Stimulated activated CD4-positive, alpha-beta T cell treated with anti-CD3 and anti-CD28 coated beads, Interleukin-4, amount 100 ng/mL, for 48 hours (primary cell): ENCODE data around the gene RXRA.

ENCODE experiments used
- DNase-seq, 2 donors: peaks; one replicate each; pipeline ENCODE4 v3.0.0-alpha.2; 2020; ENCODE audit warnings: low read depth in 2 of 2

RXRA gene

GRCh38 chr9:134414900-134415425 lies 88.7 kb downstream of the RXRA start:
- DNase-seq, result no peak

- DNase-seq, result no peak
These were observed 90.2 kb downstream of the RXRA start for GRCh38 chr9:134416385-134417015.

GRCh38 chr9:134418354-134418753 lies 92.1 kb downstream of the RXRA start:
- no peak for DNase-seq

GRCh38 chr9:134419000-134419683 lies 92.9 kb downstream of the RXRA start:
- no peak for DNase-seq

GRCh38 chr9:134419684-134420076 lies 93.4 kb downstream of the RXRA start:
- no peak for DNase-seq

GRCh38 chr9:134420281-134420845 lies 94.1 kb downstream of the RXRA start:
- no peak for DNase-seq

GRCh38 chr9:134420974-134421432 lies 94.7 kb downstream of the RXRA start:
- DNase-seq, result no peak

- DNase-seq, result no peak
These were observed 95.6 kb downstream of the RXRA start for GRCh38 chr9:134421888-134422287.

- no peak for DNase-seq
These were observed 96.2 kb downstream of the RXRA start for GRCh38 chr9:134422301-134423090.

- DNase-seq, result no peak
These were observed 96.9 kb downstream of the RXRA start for GRCh38 chr9:134423166-134423565.

- no peak for DNase-seq
These were observed 97.5 kb downstream of the RXRA start for GRCh38 chr9:134423749-134424148.

GRCh38 chr9:134424818-134425217 lies 98.6 kb downstream of the RXRA start:
- DNase-seq, result no peak

GRCh38 chr9:134425401-134425800 lies 99.1 kb downstream of the RXRA start:
- DNase-seq, result no peak

- DNase-seq, result no peak
These were observed 99.6 kb downstream of the RXRA start for GRCh38 chr9:134425812-134426211.

GRCh38 chr9:134426436-134426835 lies 100.2 kb downstream of the RXRA start:
- no peak for DNase-seq

GRCh38 chr9:134427153-134427782 lies 101.0 kb downstream of the RXRA start:
- no peak for DNase-seq

GRCh38 chr9:134428559-134428958 lies 102.3 kb downstream of the RXRA start:
- no peak for DNase-seq

- DNase-seq, result no peak
These were observed 102.8 kb downstream of the RXRA start for GRCh38 chr9:134429007-134429406.

- no peak for DNase-seq
These were observed 103.2 kb downstream of the RXRA start for GRCh38 chr9:134429481-134429880.

- no peak for DNase-seq
These were observed 104.8 kb downstream of the RXRA start for GRCh38 chr9:134431095-134431494.

- no peak for DNase-seq
These were observed 105.4 kb downstream of the RXRA start for GRCh38 chr9:134431626-134432025.

GRCh38 chr9:134432471-134432870 lies 106.2 kb downstream of the RXRA start:
- DNase-seq, result no peak
